Measurements from ENCODE around the gene INTS15.
A peak's percentile ranks its signal among the peaks of the same experiment; 100 is the strongest.
"Not testable (repeated sequence)": the region's sequence is repeated elsewhere in the genome, so short reads cannot be mapped to it uniquely, and the experiment has no call there.

Gene INTS15

GRCh38 chr7:6619961-6620360 lies 30.1 kb downstream of the INTS15 start:
- DNase-seq, result no peak

GRCh38 chr7:6621195-6622133 lies 31.6 kb downstream of the INTS15 start:
- no peak for DNase-seq

GRCh38 chr7:6622134-6622710 lies 32.4 kb downstream of the INTS15 start:
- DNase-seq, result no peak

- no peak for DNase-seq
Observed at GRCh38 chr7:6623589-6624245, 33.9 kb downstream of the INTS15 start.

GRCh38 chr7:6624246-6624611 lies 34.4 kb downstream of the INTS15 start:
- no peak for DNase-seq

GRCh38 chr7:6628045-6628444 lies 38.2 kb downstream of the INTS15 start:
- DNase-seq, result no peak

- DNase-seq, result no peak
Observed at GRCh38 chr7:6630007-6630849, 40.4 kb downstream of the INTS15 start.

GRCh38 chr7:6631605-6632004 lies 41.8 kb downstream of the INTS15 start:
- DNase-seq, result no peak

GRCh38 chr7:6634021-6634420 lies 44.2 kb downstream of the INTS15 start:
- DNase-seq, result no peak

- DNase-seq, result not testable (repeated sequence)
Observed at GRCh38 chr7:6634971-6635370, 45.1 kb downstream of the INTS15 start.

- DNase-seq, result peak; percentile 81
Observed at GRCh38 chr7:6636741-6637543, 47.1 kb downstream of the INTS15 start, which contains the start of gene ZNF316. Gene ZNF316, plus strand, starts transcription at chr7:6637318. Its CDS starts 5,092 bp downstream, at chr7:6642410.

- peak; percentile 64 for DNase-seq
Observed at GRCh38 chr7:6637544-6638229, 47.9 kb downstream of the INTS15 start.

- DNase-seq, result no peak
Observed at GRCh38 chr7:6639032-6639431, 49.2 kb downstream of the INTS15 start.

GRCh38 chr7:6639627-6640026 lies 49.8 kb downstream of the INTS15 start:
- no peak for DNase-seq

GRCh38 chr7:6640246-6640721 lies 50.5 kb downstream of the INTS15 start:
- DNase-seq, result no peak

GRCh38 chr7:6641305-6642035 lies 51.6 kb downstream of the INTS15 start:
- no peak for DNase-seq

- DNase-seq, result no peak
Observed at GRCh38 chr7:6642239-6642839, 52.5 kb downstream of the INTS15 start.

GRCh38 chr7:6642861-6643640 lies 53.2 kb downstream of the INTS15 start:
- DNase-seq, result no peak
